GM19023 (cell line): ENCODE results near the gene MINDY2.
"Not testable (repeated sequence)": the region's sequence is repeated elsewhere in the genome, so short reads cannot be mapped to it uniquely, and the experiment has no call there.

Experiments
- ATAC-seq: cut with Tn5 transposase; IDR thresholded peaks from one replicate; pipeline ENCODE4 v1.9.1; 2021; ENCODE audit warnings: mild to moderate bottlenecking, moderate library complexity; ENCODE audit not compliant: unreplicated experiment

Gene MINDY2

GRCh38 chr15:58752716-58753115 is 18.4 kb upstream of the MINDY2 start:
- no peak for ATAC-seq

- ATAC-seq, result no peak
Measured at GRCh38 chr15:58755350-58755749, 15.8 kb upstream of the MINDY2 start.

- ATAC-seq, result no peak
Measured at GRCh38 chr15:58755956-58756355, 15.1 kb upstream of the MINDY2 start.

- ATAC-seq, result no peak
Measured at GRCh38 chr15:58758141-58758540, 13.0 kb upstream of the MINDY2 start.

GRCh38 chr15:58760385-58761009 is 10.6 kb upstream of the MINDY2 start:
- no peak for ATAC-seq

- ATAC-seq, result no peak
Measured at GRCh38 chr15:58761010-58761388, 10.1 kb upstream of the MINDY2 start.

- no peak for ATAC-seq
Measured at GRCh38 chr15:58762285-58762684, 8.8 kb upstream of the MINDY2 start.

GRCh38 chr15:58762731-58763130 is 8.4 kb upstream of the MINDY2 start:
- ATAC-seq, result no peak

- ATAC-seq, result no peak
Measured at GRCh38 chr15:58764468-58764867, 6.6 kb upstream of the MINDY2 start.

GRCh38 chr15:58766290-58766689 is 4.8 kb upstream of the MINDY2 start:
- no peak for ATAC-seq

GRCh38 chr15:58768601-58769004 is 2.5 kb upstream of the MINDY2 start:
- not testable (repeated sequence) for ATAC-seq

- peak; percentile 13 for ATAC-seq
Measured at GRCh38 chr15:58770519-58770856, 614 bp upstream of the MINDY2 start.

GRCh38 chr15:58771621-58772250 is 634 bp downstream of the MINDY2 start:
- ATAC-seq, result peak; percentile 9

GRCh38 chr15:58773024-58773423 is 1.9 kb downstream of the MINDY2 start:
- ATAC-seq, result no peak

GRCh38 chr15:58775402-58775801 is 4.3 kb downstream of the MINDY2 start:
- ATAC-seq, result no peak

GRCh38 chr15:58777107-58777506 is 6.0 kb downstream of the MINDY2 start:
- no peak for ATAC-seq

- ATAC-seq, result no peak
Measured at GRCh38 chr15:58779554-58779953, 8.5 kb downstream of the MINDY2 start.

GRCh38 chr15:58785355-58785754 is 14.3 kb downstream of the MINDY2 start:
- no peak for ATAC-seq

- ATAC-seq, result no peak
Measured at GRCh38 chr15:58788056-58788710, 17.1 kb downstream of the MINDY2 start.

- no peak for ATAC-seq
Measured at GRCh38 chr15:58793862-58794261, 22.8 kb downstream of the MINDY2 start.

- no peak for ATAC-seq
Measured at GRCh38 chr15:58795825-58796224, 24.7 kb downstream of the MINDY2 start.

GRCh38 chr15:58797505-58797904 is 26.4 kb downstream of the MINDY2 start:
- no peak for ATAC-seq
